GM12878 (cell line): Measurements from ENCODE around the gene PGC.

ENCODE experiments used
- CTCF ChIP-seq, 3 experiments: IDR thresholded peaks in 2 of 3; conservative IDR thresholded peaks in 1 of 3; 2 replicates each; pipeline ENCODE4 v1.5.1; 2011; ENCODE audit warnings: low read depth in 3 of 3, low read length in 3 of 3, mild to moderate bottlenecking in 3 of 3, control low read depth in 2 of 3, moderate library complexity in 2 of 3, inconsistent platforms in 1 of 3, mixed read lengths in 1 of 3; ENCODE audit not compliant: control insufficient read depth in 2 of 3, insufficient read depth in 1 of 3; ENCODE audit errors: extremely low read depth in 1 of 3
- EGR1 ChIP-seq, 2 experiments: IDR thresholded peaks; 1 replicate in 1 of 2; 2 replicates in 1 of 2; pipeline ENCODE4 v1.6.1; 2011 to 2012; ENCODE audit warnings: low read depth in 2 of 2, low read length in 2 of 2, borderline replicate concordance in 1 of 2, mild to moderate bottlenecking in 1 of 2, moderate library complexity in 1 of 2
- POLR2A ChIP-seq: IDR thresholded peaks from 2 replicates; pipeline ENCODE4 v1.6.1; 2011; ENCODE audit warnings: low read depth, mild to moderate bottlenecking, low read length

GRCh38 chr6:41728954-41729353 lies 18.2 kb downstream of the PGC start:
- no peak for TF ChIP-seq EGR1 (IDR thresholded peaks at IDR 0.05; ENCODE audit: borderline replicate concordance in 1 of 2, low read depth in 2 of 2, low read length in 2 of 2)
- no peak for TF ChIP-seq CTCF (IDR thresholded peaks at IDR 0.05 in 2 of 3, conservative IDR thresholded peaks at IDR 0.05 in 1 of 3; ENCODE audit: control insufficient read depth in 2 of 3, extremely low read depth in 1 of 3, insufficient read depth in 1 of 3, low read depth in 3 of 3, low read length in 3 of 3)
- TF ChIP-seq POLR2A = no peak
